Right lobe of liver (tissue), 6 donors: ENCODE measurements around the gene FRMD4A. TPM values are rescaled to one million over a fixed set of nuclear protein-coding genes. Genes with fewer than 3 reads are reported as not detected.

Experiments used
- ATAC-seq, 4 donors: fragments of 200-7000 bp; cut with Tn5 transposase; one replicate each; pipeline ENCODE4 v1.9.1; 2020; ENCODE audit warnings: mild to moderate bottlenecking in 4 of 4, moderate library complexity in 4 of 4
- DNase-seq, 3 donors: peaks; one replicate each; pipeline ENCODE4 v3.0.0-alpha.2; 2020
- H3K27ac ChIP-seq, 3 donors: fragments of 200-600 bp; one replicate each; pipeline ENCODE4 v1.8.0; 2022
- H3K27me3 ChIP-seq, 2 donors: fragments of 200-600 bp; one replicate each; pipeline ENCODE4 v1.8.0; 2022
- H3K36me3 ChIP-seq, 4 donors: fragments of 200-600 bp; sonication (generic) in 1 of 4; one replicate each; pipeline versions ENCODE4 v1.5.1 to v1.8.0; 2017 to 2022; ENCODE audit warnings: control low read depth in 1 of 4
- H3K4me1 ChIP-seq, 4 donors: fragments of 200-600 bp; sonication (generic) in 1 of 4; one replicate each; pipeline versions ENCODE4 v1.5.1 to v1.8.0; 2017 to 2022; ENCODE audit warnings: control low read depth in 1 of 4
- H3K4me3 ChIP-seq, 3 donors: fragments of 200-600 bp; one replicate each; pipeline ENCODE4 v1.8.0; 2022
- H3K9me3 ChIP-seq, 4 donors: fragments of 200-600 bp; sonication (generic) in 1 of 4; one replicate each; pipeline versions ENCODE4 v1.5.1 to v1.8.0; 2017 to 2022; ENCODE audit warnings: control low read depth in 1 of 4
- CTCF ChIP-seq, 4 donors: fragments of 200-600 bp in 3 of 4; fragments of 450-650 bp in 1 of 4; IDR thresholded peaks; one replicate each; pipeline versions ENCODE4 v1.5.1 to v1.8.0; 2016 to 2022; ENCODE audit warnings: antibody characterized with exemption in 4 of 4, mild to moderate bottlenecking in 2 of 4
- POLR2A ChIP-seq: fragments of 450-650 bp; IDR thresholded peaks from one replicate; pipeline ENCODE4 v1.6.1; 2017; ENCODE audit warnings: antibody characterized with exemption, mild to moderate bottlenecking
- WGBS: methylation state at CpG from one replicate; pipeline ENCODE4 v1.1.6; 2018; ENCODE audit warnings: low coverage, low lambda C conversion rate; ENCODE audit not compliant: insufficient coverage; ENCODE audit errors: missing lambda C conversion rate; 5-methylcytosine and 5-hydroxymethylcytosine counted together
- intact Hi-C, 2 donors: fragments of 100-400 bp; cut with DNase I; formaldehyde crosslinking; loops; one replicate each; pipeline versions ENCODE4 v1.11.2 to v1.14.1; 2022
- total RNA-seq, 6 experiments: library from RNA; depleted of rRNA in 2 of 6; stranded (reverse); fragments of >200 nt in 2 of 6; fragmentation: NEBNext Ultra II Directional in 3 of 6; extraction: Animal tissue kit (Norgen Biotek cat#: 25700) in 3 of 6; gene quantifications; one replicate each; pipeline versions ENCODE4 v1.1.0 to v1.2.4, GENCODE V29; 2016 to 2023
- donor health status: DM: no; HTN: yes; CAD: no.
- donor health status: DM: no; HTN: no; CAD: no.
- donor health status: DM: no; HTN: no; CAD: no.
- donor health status: DM: no; HTN: yes; CAD: no.
- donor health status: DM: no; HTN: yes; CAD: no.

The FRMD4A gene
- total RNA-seq, 6 experiments from 2014 or later, result 8.4 to 22.8 (median 13.3) TPM

- 67% methylated on average over 5 of the region's 5 CpGs for WGBS
- TF ChIP-seq POLR2A, result no peak
- no peak for TF ChIP-seq CTCF (IDR thresholded peaks at IDR 0.05)
- Histone ChIP-seq H3K9me3 (no peaks in the 10 kb centered on the region), H3K4me1 (peaks cover 0 to 9% (median under 1%) of the 10 kb centered on the region in 4 donors), H3K27ac (peak overlapping the region; percentile 8 to 65 (median 49)), H3K36me3 (no peaks in the 10 kb centered on the region), H3K27me3 (no peaks in the 10 kb centered on the region), H3K4me3 (no peak overlapping the region)
- ATAC-seq (peak; percentile 23 to 47 (median 42)), DNase-seq (no peak)
- intact Hi-C loops, result no loop called here
These were observed 385.9 kb downstream of the FRMD4A start for GRCh38 chr10:13944823-13945222.

GRCh38 chr10:13943735-13944398 is 386.9 kb downstream of the FRMD4A start:
- Histone ChIP-seq H3K4me1 (peaks cover 0 to 9% (median under 1%) of the 10 kb centered on the region in 4 donors), H3K36me3 (no peaks in the 10 kb centered on the region), H3K9me3 (no peaks in the 10 kb centered on the region), H3K27ac (no peak overlapping the region), H3K27me3 (no peaks in the 10 kb centered on the region), H3K4me3 (no peak overlapping the region)
- TF ChIP-seq POLR2A (no peak), CTCF (IDR thresholded peaks at IDR 0.05) (no peak)
- WGBS, result 60% methylated on average over 5 of the region's 8 CpGs
- no peak for DNase-seq
- intact Hi-C loops, result no loop called here
- ATAC-seq, result no peak

GRCh38 chr10:13942035-13942434 is 388.7 kb downstream of the FRMD4A start:
- no peak for DNase-seq
- Histone ChIP-seq H3K27ac (no peak overlapping the region), H3K27me3 (no peaks in the 10 kb centered on the region), H3K9me3 (no peaks in the 10 kb centered on the region), H3K4me1 (peaks cover 0 to 9% (median under 1%) of the 10 kb centered on the region in 4 donors), H3K36me3 (no peaks in the 10 kb centered on the region), H3K4me3 (no peak overlapping the region)
- ATAC-seq, result no peak
- no peak for TF ChIP-seq CTCF (IDR thresholded peaks at IDR 0.05)
- no peak for TF ChIP-seq POLR2A
- WGBS, result 67% methylated on average over 3 of the region's 5 CpGs
- intact Hi-C loops, result no loop called here

- Histone ChIP-seq H3K27ac (no peak overlapping the region), H3K27me3 (no peaks in the 10 kb centered on the region), H3K4me1 (no peaks in the 10 kb centered on the region), H3K4me3 (no peak overlapping the region), H3K9me3 (no peaks in the 10 kb centered on the region), H3K36me3 (no peaks in the 10 kb centered on the region)
- DNase-seq (no peak), ATAC-seq (peak in 2 of 4 donors; percentile 11 to 23)
- intact Hi-C loops, result no loop called here
- TF ChIP-seq CTCF (IDR thresholded peaks at IDR 0.05) (no peak), POLR2A (no peak)
These were observed 391.3 kb downstream of the FRMD4A start for GRCh38 chr10:13939391-13939790.
